ENCODE results near the gene RXRA. TPM values are rescaled to one million over a fixed set of nuclear protein-coding genes. Genes with fewer than 3 reads are reported as not detected.
"Not testable (repeated sequence)": the region's sequence is repeated elsewhere in the genome, so short reads cannot be mapped to it uniquely, and the experiment has no call there.

Gene RXRA
- total RNA-seq, 1 experiment from 2014 or later, result 20.4 TPM

DNA sequence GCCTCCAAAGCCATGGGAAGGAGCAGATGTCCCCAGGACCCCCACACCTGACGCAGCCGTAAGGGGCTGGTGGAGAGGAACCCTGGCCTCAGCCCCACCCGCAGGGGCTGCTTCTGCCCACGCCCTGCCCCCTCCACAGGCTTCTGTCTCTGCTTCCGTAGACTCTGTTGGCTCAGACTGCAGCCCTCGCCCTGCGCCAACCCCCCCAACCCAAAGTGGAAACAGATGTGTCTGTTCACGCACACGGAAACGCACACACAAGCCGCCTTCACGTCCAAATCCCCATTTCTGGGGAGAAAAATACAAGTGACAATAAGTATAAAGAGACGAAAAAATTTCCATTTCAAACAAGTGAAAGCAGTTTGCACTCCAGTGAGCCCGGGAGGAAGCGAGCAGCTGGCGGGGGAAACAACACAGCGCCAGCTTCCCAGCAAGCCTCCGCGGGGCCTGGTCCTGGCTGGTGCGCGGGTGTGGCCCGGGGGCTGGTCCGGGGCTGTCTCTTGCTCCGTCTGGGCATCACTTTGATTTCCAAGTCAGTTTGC, 32.6 kb upstream of the RXRA start:
- DNase-seq (ENCODE audit: low read depth), result no peak

DNA sequence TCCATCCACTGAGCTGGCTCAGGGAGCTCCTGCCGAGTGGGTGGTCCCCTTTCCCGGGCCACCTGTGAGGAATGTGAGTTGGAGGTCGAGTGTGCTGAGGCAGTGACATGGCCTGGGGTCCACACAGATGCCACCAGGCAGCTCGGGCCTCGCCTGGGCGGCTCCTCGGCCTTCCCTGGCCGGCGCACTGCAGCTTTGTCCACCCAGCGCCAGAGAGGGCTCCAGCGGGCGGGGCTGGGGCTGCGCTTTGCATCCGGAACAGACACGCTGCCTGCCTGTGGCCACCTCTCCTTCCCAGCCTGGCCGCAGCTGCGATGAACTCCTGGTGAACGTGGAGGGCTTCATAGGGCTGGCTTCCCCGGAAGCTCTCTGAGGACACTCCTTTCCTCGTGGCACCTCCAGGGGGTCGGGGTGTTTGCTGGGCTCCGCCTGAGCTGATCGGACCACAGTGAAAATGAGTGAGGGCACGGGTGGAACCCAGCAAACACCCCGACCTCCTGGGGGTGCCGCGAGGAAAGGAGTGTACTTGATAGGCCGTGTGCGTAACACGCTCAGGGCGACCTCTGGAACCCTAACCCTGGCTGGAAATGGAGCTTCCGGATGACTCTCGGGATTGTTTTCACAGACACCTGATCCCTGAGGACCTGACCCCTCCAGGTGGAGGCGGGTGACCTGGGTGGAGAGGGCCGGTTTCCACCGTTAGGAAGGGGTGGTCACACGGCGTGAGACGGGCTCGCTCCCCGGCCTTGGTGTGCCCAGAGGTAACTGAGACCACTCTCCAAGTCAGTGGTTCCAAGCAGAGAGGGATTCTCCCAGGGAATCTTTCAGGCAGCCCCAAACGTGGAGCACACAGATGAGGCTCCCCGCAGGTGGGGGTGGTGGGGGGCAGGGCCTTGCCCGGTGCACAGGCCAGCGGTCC, 31.8 kb upstream of the RXRA start:
- no peak for DNase-seq (ENCODE audit: low read depth)

DNA sequence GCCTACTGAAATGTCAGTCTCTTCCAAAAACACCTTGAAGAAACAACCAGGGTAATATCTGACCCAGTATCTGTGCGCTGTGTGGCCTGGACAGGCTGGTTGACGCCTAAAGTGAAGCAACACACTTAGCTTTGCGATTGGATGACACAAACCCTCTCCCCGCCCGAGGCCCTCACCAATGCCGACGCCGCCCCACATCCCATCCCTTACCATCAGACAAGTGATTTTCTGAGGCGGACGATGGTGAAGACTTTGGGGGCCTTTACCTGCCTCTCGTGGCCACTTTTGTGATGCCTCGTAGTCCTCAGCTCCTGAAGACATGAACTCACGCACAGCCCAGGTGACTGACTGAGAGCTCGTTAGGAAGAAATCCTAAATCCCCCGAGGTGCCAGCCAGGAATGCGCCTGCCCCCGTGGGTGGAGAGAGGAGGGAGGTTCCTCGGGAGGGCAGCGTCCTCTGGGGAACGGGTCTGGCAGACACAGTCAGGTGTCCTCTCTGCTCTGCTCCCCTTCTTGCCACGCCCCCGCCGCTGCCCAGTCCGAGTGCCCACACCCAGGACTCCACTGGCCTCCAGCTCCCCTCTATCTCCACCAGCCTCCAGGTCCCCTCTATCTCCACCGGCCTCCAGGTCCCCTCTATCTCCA, 31.0 kb upstream of the RXRA start:
- DNase-seq (ENCODE audit: low read depth), result no peak

DNA sequence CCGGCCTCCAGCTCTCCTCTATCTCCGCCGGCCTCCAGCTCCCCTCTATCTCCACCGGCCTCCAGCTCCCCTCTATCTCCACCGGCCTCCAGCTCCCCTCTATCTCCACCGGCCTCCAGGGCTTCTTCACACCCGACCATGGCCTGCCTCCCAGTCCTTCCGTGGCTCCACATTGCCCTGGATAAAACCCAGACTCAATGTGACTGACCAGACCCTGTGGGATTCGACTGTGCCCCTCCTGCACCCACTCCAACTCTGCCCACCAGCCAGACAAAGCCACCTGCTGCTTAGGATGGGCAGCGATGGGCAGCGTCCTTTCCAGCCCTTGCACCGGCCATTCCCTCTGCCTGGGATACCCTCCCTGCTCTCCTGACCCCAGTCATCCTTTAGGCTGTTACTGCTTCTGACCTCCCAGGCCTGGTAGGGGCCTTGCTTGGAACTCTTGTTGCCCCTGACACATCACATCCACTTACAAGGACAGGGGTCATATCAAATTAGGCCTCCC, 30.5 kb upstream of the RXRA start:
- DNase-seq (ENCODE audit: low read depth), result no peak

DNA sequence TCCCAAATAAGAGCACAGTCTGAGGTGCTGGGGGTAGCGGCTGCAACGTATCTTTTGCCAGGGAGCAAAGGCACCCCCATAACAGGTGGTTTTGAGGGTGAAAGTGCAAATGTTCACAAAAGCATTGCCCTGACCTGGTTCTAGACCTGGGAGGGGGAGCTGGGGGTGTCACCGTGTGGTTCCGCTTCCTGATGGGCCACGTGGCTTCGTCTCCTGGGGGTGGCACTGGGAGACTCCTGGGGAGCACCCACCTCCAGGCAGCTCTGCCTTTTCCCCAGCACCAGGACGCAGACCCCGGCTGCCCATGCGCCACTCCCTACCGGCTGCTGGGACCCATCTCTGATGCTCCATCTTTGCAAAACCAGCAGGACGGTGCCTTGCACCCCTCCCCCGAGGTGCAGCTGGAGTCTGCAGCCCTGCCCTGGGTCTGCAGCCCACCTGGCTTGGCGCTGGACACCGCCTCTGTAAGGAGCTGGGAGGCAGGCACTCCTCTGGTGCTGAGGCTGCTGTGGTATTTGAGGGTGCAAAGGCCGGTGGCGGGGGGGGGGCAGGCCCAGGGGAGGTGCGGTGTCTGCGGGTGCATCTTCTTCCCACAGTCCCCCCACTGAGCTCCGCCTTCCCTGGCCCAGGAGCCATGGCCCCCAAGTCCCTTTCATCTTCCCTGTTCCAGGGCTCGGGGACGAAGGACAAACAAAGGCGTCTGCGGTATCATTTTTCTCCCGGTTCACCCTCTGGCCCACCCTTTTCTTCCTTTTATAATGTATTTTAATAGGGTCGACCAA, 29.8 kb upstream of the RXRA start:
- DNase-seq (ENCODE audit: low read depth), result no peak

DNA sequence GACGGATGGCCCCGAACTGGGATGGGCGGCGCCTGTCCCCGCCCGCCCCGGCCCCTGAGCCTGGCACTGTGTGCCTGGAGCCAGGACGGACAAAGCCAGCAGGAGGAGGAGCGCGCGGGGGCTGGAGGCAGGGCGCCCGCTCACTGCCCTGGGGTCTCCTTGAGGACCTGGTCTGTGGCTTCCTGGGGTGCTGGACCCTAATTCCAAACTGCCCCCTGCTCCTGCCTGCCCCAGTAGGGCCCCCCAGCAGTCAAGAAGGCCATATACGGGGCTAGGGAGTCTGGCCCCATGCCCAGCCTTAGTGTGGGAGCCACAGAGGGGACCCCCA, 29.2 kb upstream of the RXRA start:
- DNase-seq (ENCODE audit: low read depth), result no peak

DNA sequence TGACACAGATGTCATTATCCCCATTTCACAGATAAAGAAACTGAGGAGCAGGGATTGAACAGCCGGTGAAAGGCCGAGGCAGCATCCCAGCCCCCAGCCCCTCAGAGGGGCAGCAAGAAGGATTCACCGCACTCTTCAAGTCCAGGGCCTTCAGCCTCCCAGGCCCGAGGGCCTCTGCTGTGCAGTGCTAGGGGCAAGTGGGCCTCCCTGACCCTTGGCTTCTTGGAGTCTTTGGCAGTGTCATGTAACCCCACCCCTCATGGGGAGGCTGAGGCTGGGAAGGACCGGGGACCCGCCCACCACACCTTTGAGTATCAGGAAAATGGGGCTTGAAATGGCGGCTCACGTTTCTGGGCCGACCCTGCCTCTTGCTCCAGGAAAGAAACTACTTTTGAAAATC, 28.7 kb upstream of the RXRA start:
- DNase-seq (ENCODE audit: low read depth), result no peak

DNA sequence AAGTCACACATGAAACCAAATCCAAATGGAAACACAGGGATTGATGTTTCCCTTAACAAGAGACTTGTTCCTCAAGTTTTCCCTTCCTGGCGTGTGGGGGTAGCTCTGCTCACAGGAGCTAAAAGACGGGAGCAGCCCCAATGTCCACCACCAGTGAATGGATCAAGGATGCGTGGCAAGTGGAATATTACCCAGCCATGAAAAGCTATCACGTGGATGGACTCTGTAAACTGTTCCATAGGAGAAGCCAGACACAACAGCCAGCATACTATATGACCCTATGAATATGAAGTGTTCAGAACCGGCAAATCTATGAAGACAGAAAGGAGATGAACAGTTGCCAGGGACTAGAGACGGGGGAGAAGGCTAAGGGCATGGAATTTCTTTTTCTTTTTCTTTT, 28.3 kb upstream of the RXRA start:
- no peak for DNase-seq (ENCODE audit: low read depth)

DNA sequence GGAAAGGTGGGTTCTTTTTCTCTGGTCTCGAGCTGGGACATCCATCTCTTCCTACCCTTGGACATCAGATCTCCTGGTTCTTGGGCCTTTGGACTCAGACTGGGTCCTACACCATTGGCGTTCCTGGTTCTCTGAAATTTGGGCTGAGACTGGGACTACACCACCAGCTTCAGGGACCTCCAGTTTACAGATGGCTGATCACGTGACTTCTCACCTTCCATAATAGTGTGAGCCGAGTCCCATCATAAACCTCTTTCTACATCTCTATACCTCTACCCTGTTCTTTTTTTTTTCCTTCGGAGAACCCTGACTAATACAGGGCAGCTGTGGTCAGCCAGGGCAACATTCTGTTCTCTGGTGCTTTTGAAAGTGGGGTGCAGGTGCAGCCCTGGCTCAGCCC, 27.2 kb upstream of the RXRA start:
- DNase-seq (ENCODE audit: low read depth), result no peak

DNA sequence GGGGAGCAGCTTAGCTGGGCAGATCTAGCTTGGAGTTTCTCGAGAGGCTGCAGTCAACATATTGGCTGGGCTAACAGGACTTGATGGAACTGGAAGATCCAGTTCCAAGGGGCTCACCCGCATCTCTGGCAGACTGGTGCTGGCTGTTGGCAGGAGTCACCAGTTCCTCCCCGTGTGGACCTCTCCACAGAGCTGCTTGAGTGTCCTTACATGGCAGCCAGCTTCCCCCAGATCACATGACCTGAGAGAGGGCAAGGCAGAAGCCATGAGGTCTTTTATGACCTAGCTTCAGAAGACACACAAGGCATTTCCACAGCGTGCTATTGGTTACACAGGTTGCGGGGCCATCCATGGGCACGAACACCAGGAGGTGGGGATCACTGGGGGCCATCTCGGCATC, 26.4 kb upstream of the RXRA start:
- no peak for DNase-seq (ENCODE audit: low read depth)

DNA sequence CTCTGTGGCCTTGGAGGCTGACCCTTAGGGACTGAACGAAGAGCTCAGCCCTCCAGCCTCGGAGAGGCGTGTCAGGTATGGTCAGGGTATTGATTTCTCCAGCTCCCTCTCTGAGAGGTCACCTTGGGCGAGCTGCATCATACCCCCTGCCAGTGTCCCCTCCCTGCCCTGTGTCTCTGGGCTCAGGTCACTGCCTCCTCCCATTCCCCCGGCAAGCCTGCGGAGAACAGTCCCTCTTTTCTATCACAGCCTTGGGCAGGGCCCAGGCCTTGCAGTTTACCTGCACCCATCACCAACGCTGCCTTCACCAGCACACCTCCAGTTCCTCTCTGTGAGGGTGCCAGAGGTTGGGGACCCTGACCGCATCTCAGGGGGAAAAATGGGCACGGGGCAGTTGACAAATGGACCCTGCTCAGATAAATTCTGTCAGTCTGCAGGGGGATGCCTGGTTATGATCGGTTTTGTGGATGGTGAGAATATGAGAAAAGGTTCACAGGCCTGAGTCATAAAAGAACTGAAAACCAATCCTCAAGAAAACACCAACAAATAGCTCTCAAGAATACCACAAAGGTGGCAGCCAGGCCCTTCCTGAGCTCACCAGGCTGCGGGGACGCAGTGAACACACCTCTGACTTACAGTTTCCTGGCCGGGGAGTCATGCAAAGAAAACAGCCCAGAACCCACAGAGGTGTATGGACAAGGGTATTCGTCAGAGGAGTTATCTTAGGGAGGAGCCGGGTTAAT, 24.7 kb upstream of the RXRA start:
- DNase-seq (ENCODE audit: low read depth), result no peak

DNA sequence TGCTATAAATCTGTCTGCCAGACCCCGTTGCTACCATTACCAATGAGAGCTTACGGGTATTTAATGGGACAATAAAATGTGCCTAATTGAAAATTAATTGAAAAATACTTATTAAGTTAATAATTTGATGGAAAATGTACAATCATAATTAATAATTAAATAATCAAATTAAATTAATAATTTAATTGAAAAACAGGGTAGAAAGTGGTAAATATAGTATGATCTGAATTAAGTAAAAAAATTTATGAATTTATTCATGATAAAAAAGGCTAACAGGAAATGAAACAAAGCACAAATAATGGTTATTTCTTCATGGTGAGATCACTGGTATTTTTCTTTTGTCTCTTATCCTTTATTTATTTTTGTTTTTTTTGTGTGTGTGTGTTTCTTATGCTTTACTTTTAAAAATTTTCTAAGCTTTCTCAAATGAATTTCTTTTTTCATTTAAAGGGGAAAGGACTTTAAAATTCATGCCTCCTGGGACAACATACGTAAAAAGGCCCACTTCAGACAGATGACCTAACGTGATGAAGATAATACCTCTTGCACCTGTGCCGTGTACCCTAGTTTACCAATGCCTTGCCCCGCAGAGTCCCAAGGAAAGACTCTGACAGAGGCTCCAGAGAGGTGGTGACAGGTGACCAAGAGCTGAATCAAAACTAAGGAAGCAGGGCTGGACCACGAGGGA, 24.0 kb upstream of the RXRA start:
- no peak for DNase-seq (ENCODE audit: low read depth)

DNA sequence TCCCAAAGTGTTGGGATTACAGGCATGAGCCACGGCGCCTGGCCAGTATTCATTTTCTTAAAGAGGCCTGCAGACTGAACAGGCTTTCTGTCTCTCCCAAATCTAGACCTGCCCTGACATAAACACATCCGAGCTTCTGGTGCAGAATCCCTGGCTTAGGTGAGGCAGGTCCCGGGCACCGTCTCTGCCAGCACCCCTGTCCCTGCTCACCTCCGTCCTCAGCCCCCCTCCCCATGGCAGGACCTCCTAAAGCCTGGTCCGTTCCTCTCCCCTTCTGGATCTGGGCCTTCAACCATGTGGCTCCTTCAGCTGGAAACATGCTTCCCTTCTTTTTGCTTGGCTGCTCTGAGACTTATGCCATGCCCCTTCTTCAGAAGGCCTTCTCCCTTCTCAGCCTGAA, 22.7 kb upstream of the RXRA start:
- DNase-seq (ENCODE audit: low read depth), result no peak

DNA sequence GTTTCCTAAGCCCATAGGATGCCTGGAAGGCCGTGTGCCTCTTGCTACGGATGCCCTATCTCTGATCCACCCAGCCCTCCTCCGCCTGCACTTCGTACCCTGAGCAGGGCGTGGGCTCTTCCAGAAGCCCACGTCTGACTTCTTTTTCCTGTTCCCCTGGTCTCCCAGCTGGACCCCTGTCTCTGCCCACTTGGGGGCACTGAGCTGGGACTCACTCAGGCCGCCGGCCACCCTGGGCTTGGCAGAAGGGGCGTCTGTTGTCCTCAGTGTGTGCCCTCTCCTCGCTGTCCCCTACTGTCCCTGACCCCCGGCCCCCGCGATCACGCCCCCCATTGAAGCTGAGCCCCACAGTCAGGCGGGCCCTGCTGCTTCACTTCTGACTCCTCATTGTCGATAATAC, 22.0 kb upstream of the RXRA start:
- no peak for DNase-seq (ENCODE audit: low read depth)

DNA sequence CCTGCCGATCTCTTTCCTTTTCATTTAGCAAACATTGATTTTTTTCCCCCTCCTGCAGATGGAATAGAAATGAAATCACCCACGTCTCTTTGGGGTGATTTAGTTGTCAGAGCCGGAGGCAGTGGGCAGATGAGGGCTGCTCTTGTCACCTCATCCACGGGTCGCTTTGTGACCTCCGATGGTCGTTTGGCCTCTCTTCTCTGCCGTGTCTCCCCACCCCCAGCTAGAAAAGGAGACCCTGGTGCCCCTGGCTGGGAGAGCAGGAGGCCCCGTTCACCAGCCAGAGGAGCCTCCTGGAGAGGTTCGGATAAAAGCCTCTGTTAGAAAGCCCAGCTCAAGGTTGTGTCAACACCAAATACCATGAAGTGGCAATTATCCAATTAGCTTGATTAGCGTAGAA, 21.6 kb upstream of the RXRA start:
- no peak for DNase-seq (ENCODE audit: low read depth)

DNA sequence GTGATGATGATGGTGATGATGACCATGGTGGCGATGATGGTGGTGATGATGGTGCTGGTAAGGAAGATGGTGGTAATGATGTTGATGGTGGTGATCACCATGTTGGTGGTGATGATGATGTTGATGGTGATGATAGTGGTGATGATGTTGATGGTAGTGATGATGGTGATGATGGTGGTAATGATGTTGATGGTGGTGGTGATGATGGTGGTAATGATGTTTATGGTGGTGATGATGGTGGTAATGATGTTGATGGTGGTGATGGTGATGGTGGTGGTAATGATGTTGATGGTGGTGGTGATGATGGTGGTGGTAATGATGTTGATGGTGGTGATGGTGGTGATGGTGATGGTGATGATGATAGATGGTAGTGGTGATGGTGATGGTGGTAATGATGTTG, 20.7 kb upstream of the RXRA start:
- no peak for DNase-seq (ENCODE audit: low read depth)

DNA sequence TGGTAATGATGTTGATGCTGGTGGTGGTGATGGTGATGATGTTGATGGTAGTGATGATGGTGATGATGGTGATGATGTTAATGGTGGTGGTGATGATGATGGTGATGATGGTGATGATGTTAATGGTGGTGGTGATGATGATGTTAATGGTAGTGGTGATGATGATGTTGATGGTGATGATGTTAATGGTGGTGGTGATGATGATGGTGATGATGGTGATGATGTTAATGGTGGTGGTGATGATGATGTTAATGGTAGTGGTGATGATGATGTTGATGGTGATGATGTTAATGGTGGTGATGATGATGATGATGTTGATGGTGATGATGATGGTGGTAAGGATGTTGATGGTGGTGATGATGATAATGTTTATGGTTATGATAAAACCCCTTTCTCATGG, 20.2 kb upstream of the RXRA start:
- DNase-seq (ENCODE audit: low read depth), result not testable (repeated sequence)

DNA sequence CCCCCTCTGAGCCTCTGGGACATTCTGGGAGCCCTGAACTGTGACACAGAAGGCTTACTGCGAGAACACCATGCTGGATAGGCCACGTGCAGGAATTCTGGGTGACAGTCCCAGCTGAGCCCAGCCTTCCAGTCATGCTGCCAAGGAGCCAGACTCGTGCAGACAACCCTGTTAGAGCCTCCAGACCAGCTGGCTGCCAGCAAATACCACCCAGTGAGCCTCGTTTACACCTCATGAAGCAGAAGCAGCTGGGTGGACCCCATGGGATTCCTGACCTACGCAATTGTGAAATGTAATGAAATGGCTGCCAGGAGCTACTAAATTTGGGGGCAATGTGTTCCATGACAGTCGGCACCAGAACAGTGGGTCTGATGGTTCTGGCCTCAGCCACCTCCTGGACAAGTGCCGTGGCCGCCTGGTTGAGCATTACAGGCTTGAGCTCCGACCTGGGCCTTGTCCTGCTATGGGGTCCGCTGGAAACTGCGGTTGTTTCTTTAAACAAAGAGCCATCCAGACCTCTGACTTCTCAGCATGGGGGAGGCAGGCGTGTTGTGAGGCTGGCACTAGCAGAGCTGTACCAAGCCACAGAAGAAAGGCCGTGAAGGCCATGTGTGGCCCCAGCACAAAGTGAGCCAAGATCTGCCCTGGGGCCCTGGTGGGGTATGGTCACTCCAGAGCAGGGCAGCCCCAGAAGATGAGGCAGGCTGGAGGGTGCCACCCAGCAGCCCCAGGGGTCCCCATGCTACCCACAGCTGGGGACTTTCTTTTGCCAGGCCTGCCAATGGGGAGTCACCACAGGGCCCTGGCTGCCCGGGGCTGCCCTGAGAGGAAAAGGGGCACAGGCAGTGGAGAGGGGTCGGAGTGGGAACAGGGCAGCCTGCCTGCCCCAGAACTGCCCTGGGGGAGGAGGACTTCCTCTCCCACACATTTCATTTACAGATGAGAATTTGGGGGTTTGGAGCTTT, 19.3 kb upstream of the RXRA start:
- no peak for DNase-seq (ENCODE audit: low read depth)

Measured in LHCN-M2 (cell line).